ENCODE measurements around the gene RAMP3. TPM values are rescaled to one million over a fixed set of nuclear protein-coding genes. Genes with fewer than 3 reads are reported as not detected.

Gene RAMP3
- polyA plus RNA-seq, 3 donors, result not detected

- Histone ChIP-seq H3K4me3 (replicated peaks in 1 of 3; ENCODE audit: low read depth in 2 of 3, low read length in 3 of 3) (no peak overlapping the region), H3K9ac (ENCODE audit: insufficient read depth, low read length, poor library complexity, severe bottlenecking) (no peak overlapping the region), H3K27ac (ENCODE audit: low read depth in 1 of 2, low read length in 2 of 2) (no peak overlapping the region), H3K4me2 (replicated peaks; ENCODE audit: extremely low read depth, low read length, poor library complexity, severe bottlenecking) (no peak overlapping the region), H3K4me1 (ENCODE audit: control insufficient read depth in 1 of 2, insufficient read depth in 2 of 2, low read length in 2 of 2) (no peaks in the 10 kb centered on the region), H3K27me3 (ENCODE audit: control insufficient read depth in 2 of 2, insufficient read depth in 2 of 2, low read length in 2 of 2) (no peaks in the 10 kb centered on the region), H3K79me2 (ENCODE audit: insufficient read depth, low read length) (no peaks in the 10 kb centered on the region), H3K36me3 (replicated peaks in 1 of 2; ENCODE audit: control insufficient read depth in 1 of 2, insufficient read depth in 2 of 2, low read length in 2 of 2) (no peaks in the 10 kb centered on the region), H4K20me1 (ENCODE audit: insufficient read depth, low read length) (no peaks in the 10 kb centered on the region), H3K9me3 (replicated peaks in 1 of 2; ENCODE audit: control insufficient read depth in 1 of 2, insufficient read depth in 1 of 2, low read length in 2 of 2) (no peaks in the 10 kb centered on the region), H2AFZ (ENCODE audit: insufficient read depth, low read depth, low read length, poor library complexity, severe bottlenecking) (no peak overlapping the region)
- no peak overlapping the region for H3K4me3 Mint-ChIP-seq
- peaks cover 0 to 11% (median 2%) of the 10 kb centered on the region in 3 donors for H3K27me3 Mint-ChIP-seq (ENCODE audit: low read depth in 3 of 3)
- TF ChIP-seq CTCF (IDR thresholded peaks at IDR 0.05), result no peak
- H3K4me1 Mint-ChIP-seq, result peaks cover 5% of the 10 kb centered on the region
- 91% methylated on average over 15 of the region's 16 CpGs for WGBS (ENCODE audit: insufficient coverage)
- H3K36me3 Mint-ChIP-seq, result no peaks in the 10 kb centered on the region
- peaks cover 0 to 8% (median 0%) of the 10 kb centered on the region in 7 donors for H3K9me3 Mint-ChIP-seq
- no peak for DNase-seq
- no peak overlapping the region for H3K27ac Mint-ChIP-seq
- intact Hi-C loops (cut with micrococcal nuclease), result no loop called here
Observed at GRCh38 chr7:45122975-45123860, 34.4 kb upstream of the RAMP3 start.

DNA sequence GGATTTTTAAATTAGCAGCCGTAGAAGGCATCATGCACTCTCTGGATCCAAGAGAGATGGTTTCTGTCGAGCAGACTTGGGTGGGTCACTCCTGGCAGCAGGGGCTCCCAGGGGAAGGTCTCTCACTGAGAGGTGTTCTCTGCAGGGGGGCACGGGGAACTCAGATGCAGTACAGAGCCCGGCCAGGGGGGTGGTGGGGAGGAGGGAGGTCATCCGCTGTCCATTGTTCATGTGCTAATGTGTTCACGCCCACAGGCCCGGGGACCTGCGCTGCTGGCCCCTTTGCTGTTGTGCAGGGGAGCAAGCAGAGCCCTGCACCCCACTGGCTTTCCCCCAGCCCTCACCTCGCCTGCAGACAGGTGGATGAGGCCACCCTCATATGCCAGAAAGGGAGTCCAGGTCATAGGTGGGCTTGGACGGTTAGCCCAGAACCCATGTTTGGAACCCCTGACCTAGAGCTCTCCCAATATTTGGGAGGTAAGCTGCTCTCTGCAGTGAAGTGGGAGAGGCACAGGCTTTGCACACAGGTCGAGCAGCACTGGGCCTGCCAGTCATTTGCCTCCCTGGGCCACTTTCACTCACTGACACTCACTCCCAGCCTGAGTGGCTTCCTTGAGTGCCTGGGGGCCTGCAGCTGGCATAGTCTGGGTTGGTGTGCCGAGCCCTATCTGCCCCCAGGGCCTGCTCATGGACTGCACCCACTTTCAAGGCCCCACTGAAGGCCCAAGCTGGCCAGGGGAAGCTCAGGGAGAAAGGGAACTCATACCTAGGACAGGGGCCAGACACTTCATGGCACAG, 33.5 kb upstream of the RAMP3 start:
- peaks cover 5% of the 10 kb centered on the region for H3K4me1 Mint-ChIP-seq
- DNase-seq, result no peak
- intact Hi-C loops (cut with micrococcal nuclease), result no loop called here
- no peak overlapping the region for H2AFZ ChIP-seq (ENCODE audit: insufficient read depth, low read depth, low read length, poor library complexity, severe bottlenecking)
- no peaks in the 10 kb centered on the region for H3K4me1 ChIP-seq (ENCODE audit: control insufficient read depth in 1 of 2, insufficient read depth in 2 of 2, low read length in 2 of 2)
- no peak overlapping the region for H3K4me3 ChIP-seq (replicated peaks in 1 of 3; ENCODE audit: low read depth in 2 of 3, low read length in 3 of 3)
- 98% methylated on average over 9 of the region's 12 CpGs for WGBS (ENCODE audit: insufficient coverage)
- no peak for TF ChIP-seq CTCF (IDR thresholded peaks at IDR 0.05)
- no peaks in the 10 kb centered on the region for H3K36me3 Mint-ChIP-seq
- H4K20me1 ChIP-seq (ENCODE audit: insufficient read depth, low read length), result no peaks in the 10 kb centered on the region
- H3K27me3 Mint-ChIP-seq (ENCODE audit: low read depth in 3 of 3), result peaks cover 0 to 6% (median 2%) of the 10 kb centered on the region in 3 donors
- H3K9ac ChIP-seq (ENCODE audit: insufficient read depth, low read length, poor library complexity, severe bottlenecking), result no peak overlapping the region
- H3K27me3 ChIP-seq (ENCODE audit: control insufficient read depth in 2 of 2, insufficient read depth in 2 of 2, low read length in 2 of 2), result no peaks in the 10 kb centered on the region
- H3K4me2 ChIP-seq (replicated peaks; ENCODE audit: extremely low read depth, low read length, poor library complexity, severe bottlenecking), result no peak overlapping the region
- H3K27ac Mint-ChIP-seq, result no peak overlapping the region
- H3K4me3 Mint-ChIP-seq, result no peak overlapping the region
- no peaks in the 10 kb centered on the region for H3K36me3 ChIP-seq (replicated peaks in 1 of 2; ENCODE audit: control insufficient read depth in 1 of 2, insufficient read depth in 2 of 2, low read length in 2 of 2)
- no peaks in the 10 kb centered on the region for H3K79me2 ChIP-seq (ENCODE audit: insufficient read depth, low read length)
- H3K9me3 Mint-ChIP-seq, result peaks cover 0 to 8% (median 0%) of the 10 kb centered on the region in 7 donors
- H3K27ac ChIP-seq (ENCODE audit: low read depth in 1 of 2, low read length in 2 of 2), result no peak overlapping the region
- H3K9me3 ChIP-seq (replicated peaks in 1 of 2; ENCODE audit: control insufficient read depth in 1 of 2, insufficient read depth in 1 of 2, low read length in 2 of 2), result no peaks in the 10 kb centered on the region
